Measurements from ENCODE around the gene CERK. TPM values are rescaled to one million over a fixed set of nuclear protein-coding genes. Genes with fewer than 3 reads are reported as not detected.

Gene CERK
- total RNA-seq, 2 experiments from 2014 or later = 38.4 to 41.8 TPM

GRCh38 chr22:46707827-46708570 is 30.1 kb downstream of the CERK start:
- Mint-ChIP-seq H3K36me3 (ENCODE audit: low read depth) (peaks cover 59% of the 10 kb centered on the region), H3K4me1 (ENCODE audit: low read depth) (peaks cover 2% of the 10 kb centered on the region), H3K9me3 (no peaks in the 10 kb centered on the region), H3K4me3 (no peak overlapping the region), H3K27ac (no peak overlapping the region), H3K27me3 (no peaks in the 10 kb centered on the region)
- POLR2A ChIA-PET = no interaction called here
- CTCF ChIA-PET = no interaction called here
- TF ChIP-seq CTCF (IDR thresholded peaks at IDR 0.05) = no peak
- DNase-seq (no peak), ATAC-seq (no peak)
- intact Hi-C loops (cut with micrococcal nuclease) = no loop called here

GRCh38 chr22:46707305-46707704 is 30.7 kb downstream of the CERK start:
- Mint-ChIP-seq H3K27ac (no peak overlapping the region), H3K27me3 (no peaks in the 10 kb centered on the region), H3K9me3 (no peaks in the 10 kb centered on the region), H3K4me1 (ENCODE audit: low read depth) (peaks cover 2% of the 10 kb centered on the region), H3K4me3 (no peak overlapping the region), H3K36me3 (ENCODE audit: low read depth) (peaks cover 60% of the 10 kb centered on the region)
- ChIA-PET POLR2A (no interaction called here), CTCF (interaction anchor here (1.0 kb wide), 1 partner anchor 14 kb away, joined by 3 read pairs; no protein-coding TSS in a partner anchor)
- DNase-seq (no peak), ATAC-seq (no peak)
- no peak for TF ChIP-seq CTCF (IDR thresholded peaks at IDR 0.05)
- intact Hi-C loops (cut with micrococcal nuclease) = no loop called here

- CTCF ChIA-PET = interaction anchor here (1.1 kb wide), 1 partner anchor 96 kb away, joined by 4 read pairs; no protein-coding TSS in a partner anchor
- Mint-ChIP-seq H3K27me3 (no peaks in the 10 kb centered on the region), H3K36me3 (ENCODE audit: low read depth) (peaks cover 56% of the 10 kb centered on the region), H3K9me3 (no peaks in the 10 kb centered on the region), H3K4me1 (ENCODE audit: low read depth) (peaks cover 2% of the 10 kb centered on the region), H3K27ac (no peak overlapping the region), H3K4me3 (no peak overlapping the region)
- POLR2A ChIA-PET = no interaction called here
- TF ChIP-seq CTCF (IDR thresholded peaks at IDR 0.05) = no peak
- DNase-seq = no peak
- no peak for ATAC-seq
- intact Hi-C loops (cut with micrococcal nuclease) = no loop called here
Measured at GRCh38 chr22:46706060-46706459, 32.0 kb downstream of the CERK start.

- DNase-seq (no peak), ATAC-seq (no peak)
- H3K4me3 Mint-ChIP-seq = no peak overlapping the region
- CTCF ChIA-PET = no interaction called here
- H3K27me3 Mint-ChIP-seq = no peaks in the 10 kb centered on the region
- TF ChIP-seq CTCF (IDR thresholded peaks at IDR 0.05) = no peak
- POLR2A ChIA-PET = no interaction called here
- peaks cover 2% of the 10 kb centered on the region for H3K4me1 Mint-ChIP-seq (ENCODE audit: low read depth)
- H3K36me3 Mint-ChIP-seq (ENCODE audit: low read depth) = peaks cover 51% of the 10 kb centered on the region
- no peaks in the 10 kb centered on the region for H3K9me3 Mint-ChIP-seq
- H3K27ac Mint-ChIP-seq = no peak overlapping the region
- intact Hi-C loops (cut with micrococcal nuclease) = no loop called here
Measured at GRCh38 chr22:46703996-46704370, 34.1 kb downstream of the CERK start.

GRCh38 chr22:46703171-46703995 is 34.7 kb downstream of the CERK start:
- ChIA-PET POLR2A (no interaction called here), CTCF (no interaction called here)
- TF ChIP-seq CTCF (IDR thresholded peaks at IDR 0.05) = no peak
- intact Hi-C loops (cut with micrococcal nuclease) = no loop called here
- Mint-ChIP-seq H3K27ac (no peak overlapping the region), H3K27me3 (no peaks in the 10 kb centered on the region), H3K4me3 (no peak overlapping the region), H3K36me3 (ENCODE audit: low read depth) (peaks cover 50% of the 10 kb centered on the region), H3K4me1 (ENCODE audit: low read depth) (peaks cover 2% of the 10 kb centered on the region), H3K9me3 (no peaks in the 10 kb centered on the region)
- no peak for ATAC-seq
- DNase-seq = no peak
